K562 (cell line): ENCODE measurements around the gene RXYLT1. TPM values are rescaled to one million over a fixed set of nuclear protein-coding genes. Genes with fewer than 3 reads are reported as not detected.

Experiments used
- CEBPB ChIP-seq: fragments of 450-650 bp; IDR thresholded peaks from 2 replicates; pipeline ENCODE4 v1.6.1; 2016; ENCODE audit warnings: missing genetic modification characterization, missing compliant biosample characterization
- CHCHD3 ChIP-seq: fragments of 250-450 bp; sonication (Bioruptor Pico); IDR thresholded peaks from 2 replicates; pipeline ENCODE4 v2.1.2; 2022; ENCODE audit warnings: mild to moderate bottlenecking
- ETS2 ChIP-seq: IDR thresholded peaks from 2 replicates; pipeline ENCODE4 v1.6.1; 2016; ENCODE audit warnings: borderline replicate concordance, missing genetic modification characterization, mild to moderate bottlenecking, moderate library complexity, missing compliant biosample characterization; ENCODE audit not compliant: poor library complexity, severe bottlenecking
- HSF4 ChIP-seq: fragments of 250-450 bp; sonication (Bioruptor Pico); IDR thresholded peaks from 2 replicates; pipeline ENCODE4 v2.1.2; 2022; ENCODE audit warnings: mild to moderate bottlenecking, moderate library complexity, borderline replicate concordance
- JUN ChIP-seq, 2 experiments: sonication (generic) in 1 of 2; formaldehyde crosslinking in 1 of 2; IDR thresholded peaks; 2 replicates each; pipeline versions ENCODE4 v1.6.1 to v1.8.0; 2012 to 2022; ENCODE audit warnings: borderline replicate concordance in 2 of 2, mild to moderate bottlenecking in 2 of 2, improper control_type of control experiment in 1 of 2, low read depth in 1 of 2, low read length in 1 of 2, missing genetic modification reagents in 1 of 2
- KLF16 ChIP-seq: IDR thresholded peaks from 2 replicates; pipeline ENCODE4 v1.6.1; 2016; ENCODE audit warnings: antibody characterized with exemption
- LCOR ChIP-seq: sonication (generic); formaldehyde crosslinking; IDR thresholded peaks from 2 replicates; pipeline ENCODE4 v1.8.0; 2022; ENCODE audit warnings: mild to moderate bottlenecking, missing genetic modification reagents
- MCM2 ChIP-seq: fragments of 450-650 bp; IDR thresholded peaks from 2 replicates; pipeline ENCODE4 v1.6.1; 2017; ENCODE audit warnings: low read depth, mild to moderate bottlenecking
- MEF2D ChIP-seq: conservative IDR thresholded peaks from 2 replicates; pipeline ENCODE4 v1.6.1; 2016; ENCODE audit warnings: low read depth, missing genetic modification characterization, missing compliant biosample characterization
- MTF1 ChIP-seq: fragments of 250-450 bp; sonication (Bioruptor Pico); IDR thresholded peaks from 2 replicates; pipeline ENCODE4 v1.9.0; 2021; ENCODE audit warnings: moderate library complexity, mild to moderate bottlenecking, inconsistent platforms, borderline replicate concordance
- NEUROD1 ChIP-seq: fragments of 150-350 bp; IDR thresholded peaks from 2 replicates; pipeline ENCODE4 v1.6.1; 2014; ENCODE audit warnings: borderline replicate concordance, low read length, low read depth; ENCODE audit not compliant: partially characterized antibody
- PHF21A ChIP-seq: fragments of 450-650 bp; IDR thresholded peaks from 2 replicates; pipeline ENCODE4 v1.6.1; 2017; ENCODE audit warnings: low read depth, borderline replicate concordance
- POLR2G ChIP-seq: fragments of 200-400 bp; formaldehyde crosslinking; IDR thresholded peaks from 2 replicates; pipeline ENCODE4 v1.6.1; 2017; ENCODE audit warnings: low read depth, mild to moderate bottlenecking, antibody characterized with exemption, low read length, moderate library complexity
- POLR3G ChIP-seq: IDR thresholded peaks from 2 replicates; pipeline ENCODE4 v1.6.1; 2011; ENCODE audit not compliant: insufficient read length, insufficient replicate concordance; ENCODE audit errors: extremely low read depth
- PPARD ChIP-seq: fragments of 250-450 bp; sonication (Bioruptor Pico); IDR thresholded peaks from 2 replicates; pipeline ENCODE4 v1.8.0; 2022; ENCODE audit warnings: inconsistent platforms, mild to moderate bottlenecking, moderate library complexity
- RBBP5 ChIP-seq: fragments of 200-600 bp; sonication (generic); IDR thresholded peaks from 2 replicates; pipeline ENCODE4 v1.6.1; 2012; ENCODE audit warnings: borderline replicate concordance, mild to moderate bottlenecking, low read length, control low read depth, inconsistent platforms; ENCODE audit not compliant: insufficient read depth, poor library complexity, severe bottlenecking
- RFX5 ChIP-seq: IDR thresholded peaks from 2 replicates; pipeline ENCODE4 v1.6.1; 2011; ENCODE audit warnings: low read depth, mild to moderate bottlenecking, improper control_type of control experiment, low read length
- TCFL5 ChIP-seq: fragments of 250-450 bp; sonication (Bioruptor Pico); conservative IDR thresholded peaks from 2 replicates; pipeline ENCODE4 v1.6.1; 2021; ENCODE audit warnings: mild to moderate bottlenecking, moderate library complexity, matching md5 sums
- ZNF384 ChIP-seq: IDR thresholded peaks from 2 replicates; pipeline ENCODE4 v1.6.1; 2012; ENCODE audit warnings: low read depth, low read length, improper control_type of control experiment
- ZNF436 ChIP-seq: fragments of 250-450, 450-650 bp; sonication (Bioruptor Pico); formaldehyde crosslinking; IDR thresholded peaks from 2 replicates; pipeline ENCODE4 v1.7.0; 2020; ENCODE audit warnings: mild to moderate bottlenecking
- polyA plus RNA-seq, 8 experiments: library from polyadenylated mRNA; depleted of rRNA in 4 of 8; stranded (reverse) in 5 of 8; unstranded in 3 of 8; fragments of >200 nt; fragmentation: Nextera tagmentation in 2 of 8; fragmentation: Illumina TruSeq in 1 of 8; extraction: Ambion mirVana in 2 of 8; extraction: Trizol in 1 of 8; gene quantifications; 2 replicates each; pipeline versions ENCODE4 v1.2.1 to v1.2.3, GENCODE V29; 2011 to 2014; ENCODE audit warnings: inconsistent platforms in 1 of 8, missing spikeins in 1 of 8
- total RNA-seq, 7 experiments: library from RNA; depleted of rRNA in 6 of 7; stranded (reverse); fragments of >200 nt in 6 of 7; fragmentation: Illumina TruSeq in 2 of 7; extraction: Trizol in 2 of 7; gene quantifications; 2 replicates each; pipeline versions ENCODE4 v1.2.1 to v1.2.3, GENCODE V29; 2011 to 2021; ENCODE audit warnings: low replicate concordance in 1 of 7
- TF ChIP-seq, protein P1 (sequence below): fragments of 250-450 bp; sonication (Bioruptor Pico); IDR thresholded peaks from 2 replicates; pipeline ENCODE4 v1.4.0; 2020; ENCODE audit warnings: mild to moderate bottlenecking
- TF ChIP-seq, protein P2 (sequence below): fragments of 450-650 bp; IDR thresholded peaks from 2 replicates; pipeline ENCODE4 v1.6.1; 2016; ENCODE audit warnings: missing biosample characterization, missing genetic modification characterization
- TF ChIP-seq, protein P3 (sequence below): sonication (generic); formaldehyde crosslinking; IDR thresholded peaks from 2 replicates; pipeline ENCODE4 v1.8.0; 2022; ENCODE audit warnings: mild to moderate bottlenecking, missing genetic modification reagents
- TF ChIP-seq, protein P4 (sequence below): fragments of 450-650 bp; formaldehyde crosslinking; IDR thresholded peaks from 2 replicates; pipeline ENCODE4 v1.4.0; 2022; ENCODE audit warnings: missing genetic modification characterization

Gene RXYLT1
- total and polyA plus RNA-seq, 9 of the 15 experiments (the other 6 are each of a cell fraction or from before 2014, with no cell fraction given) = 6.7 to 26.5 (median 20.9) TPM

DNA sequence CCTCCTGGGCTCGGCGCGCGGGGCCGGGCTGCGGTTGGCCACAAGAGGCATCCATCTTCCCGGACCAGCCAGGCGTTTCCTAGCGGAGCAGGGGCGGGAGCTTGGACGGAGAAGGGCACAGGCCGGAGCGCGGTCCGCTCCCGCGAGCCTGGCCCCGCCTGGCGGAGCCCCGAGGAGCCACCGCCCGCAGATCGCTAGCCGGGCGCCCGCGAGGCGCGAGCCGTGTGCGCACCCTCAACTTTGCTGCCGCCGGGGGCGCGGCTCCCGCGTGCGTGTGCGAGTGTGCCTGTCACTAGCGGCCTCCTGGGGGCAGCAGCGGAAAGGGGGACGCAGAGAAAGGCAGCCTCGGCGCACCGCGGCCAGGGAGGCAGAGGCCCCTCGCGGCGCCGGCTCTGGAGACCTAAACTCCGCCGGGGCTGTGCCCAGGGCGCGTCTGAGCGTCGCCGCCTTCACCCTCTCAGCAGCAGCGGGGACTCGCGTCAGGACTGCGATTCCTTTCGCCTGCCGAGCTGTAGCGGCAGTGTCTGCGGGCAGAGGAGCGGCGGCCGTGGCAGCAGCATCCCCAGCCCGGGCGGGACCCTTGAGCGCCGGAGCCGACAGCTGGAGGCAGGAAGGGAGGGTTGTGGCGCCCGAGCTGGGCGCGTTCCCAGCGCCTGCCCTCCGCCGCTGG lies 64.1 kb downstream of the RXYLT1 start (continued):
- TF ChIP-seq ETS2 (tag) (no peak), NEUROD1 (no peak), PPARD (CRISPR knock-in tag) (no peak), HSF4 (CRISPR knock-in tag) (no peak), TCFL5 (CRISPR knock-in tag) (no peak), POLR3G (no peak), ZNF384 (no peak), ZNF436 (no peak), MCM2 (no peak), LCOR (CRISPR knock-in tag) (no peak), JUN (IDR thresholded peaks at IDR 0.05; ENCODE audit: borderline replicate concordance, low read depth, low read length) (0 out of 2 replicates have a peak, but pooled peaks have one; percentile 13), JUN (CRISPR knock-in tag; IDR thresholded peaks at IDR 0.05; ENCODE audit: borderline replicate concordance) (no peak), POLR2G (0 out of 2 replicates have a peak, but pooled peaks have one; percentile 17), CEBPB (no peak), MTF1 (CRISPR knock-in tag) (no peak), MEF2D (tag) (no peak), RBBP5 (no peak), RFX5 (no peak), PHF21A (no peak), CHCHD3 (CRISPR knock-in tag) (no peak), KLF16 (no peak)
- TF ChIP-seq, protein P1, sequence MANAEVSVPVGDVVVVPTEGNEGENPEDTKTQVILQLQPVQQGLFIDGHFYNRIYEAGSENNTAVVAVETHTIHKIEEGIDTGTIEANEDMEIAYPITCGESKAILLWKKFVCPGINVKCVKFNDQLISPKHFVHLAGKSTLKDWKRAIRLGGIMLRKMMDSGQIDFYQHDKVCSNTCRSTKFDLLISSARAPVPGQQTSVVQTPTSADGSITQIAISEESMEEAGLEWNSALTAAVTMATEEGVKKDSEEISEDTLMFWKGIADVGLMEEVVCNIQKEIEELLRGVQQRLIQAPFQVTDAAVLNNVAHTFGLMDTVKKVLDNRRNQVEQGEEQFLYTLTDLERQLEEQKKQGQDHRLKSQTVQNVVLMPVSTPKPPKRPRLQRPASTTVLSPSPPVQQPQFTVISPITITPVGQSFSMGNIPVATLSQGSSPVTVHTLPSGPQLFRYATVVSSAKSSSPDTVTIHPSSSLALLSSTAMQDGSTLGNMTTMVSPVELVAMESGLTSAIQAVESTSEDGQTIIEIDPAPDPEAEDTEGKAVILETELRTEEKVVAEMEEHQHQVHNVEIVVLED (CRISPR knock-in tag) = no peak
- TF ChIP-seq, protein P2, sequence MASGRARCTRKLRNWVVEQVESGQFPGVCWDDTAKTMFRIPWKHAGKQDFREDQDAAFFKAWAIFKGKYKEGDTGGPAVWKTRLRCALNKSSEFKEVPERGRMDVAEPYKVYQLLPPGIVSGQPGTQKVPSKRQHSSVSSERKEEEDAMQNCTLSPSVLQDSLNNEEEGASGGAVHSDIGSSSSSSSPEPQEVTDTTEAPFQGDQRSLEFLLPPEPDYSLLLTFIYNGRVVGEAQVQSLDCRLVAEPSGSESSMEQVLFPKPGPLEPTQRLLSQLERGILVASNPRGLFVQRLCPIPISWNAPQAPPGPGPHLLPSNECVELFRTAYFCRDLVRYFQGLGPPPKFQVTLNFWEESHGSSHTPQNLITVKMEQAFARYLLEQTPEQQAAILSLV = no peak
- TF ChIP-seq, protein P3, sequence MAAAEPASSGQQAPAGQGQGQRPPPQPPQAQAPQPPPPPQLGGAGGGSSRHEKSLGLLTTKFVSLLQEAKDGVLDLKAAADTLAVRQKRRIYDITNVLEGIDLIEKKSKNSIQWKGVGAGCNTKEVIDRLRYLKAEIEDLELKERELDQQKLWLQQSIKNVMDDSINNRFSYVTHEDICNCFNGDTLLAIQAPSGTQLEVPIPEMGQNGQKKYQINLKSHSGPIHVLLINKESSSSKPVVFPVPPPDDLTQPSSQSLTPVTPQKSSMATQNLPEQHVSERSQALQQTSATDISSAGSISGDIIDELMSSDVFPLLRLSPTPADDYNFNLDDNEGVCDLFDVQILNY (CRISPR knock-in tag) = no peak
- TF ChIP-seq, protein P4, sequence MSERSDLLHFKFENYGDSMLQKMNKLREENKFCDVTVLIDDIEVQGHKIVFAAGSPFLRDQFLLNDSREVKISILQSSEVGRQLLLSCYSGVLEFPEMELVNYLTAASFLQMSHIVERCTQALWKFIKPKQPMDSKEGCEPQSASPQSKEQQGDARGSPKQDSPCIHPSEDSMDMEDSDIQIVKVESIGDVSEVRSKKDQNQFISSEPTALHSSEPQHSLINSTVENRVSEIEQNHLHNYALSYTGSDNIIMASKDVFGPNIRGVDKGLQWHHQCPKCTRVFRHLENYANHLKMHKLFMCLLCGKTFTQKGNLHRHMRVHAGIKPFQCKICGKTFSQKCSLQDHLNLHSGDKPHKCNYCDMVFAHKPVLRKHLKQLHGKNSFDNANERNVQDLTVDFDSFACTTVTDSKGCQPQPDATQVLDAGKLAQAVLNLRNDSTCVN (CRISPR knock-in tag) = no peak
